ENCODE data around the gene FOXA2.

The FOXA2 gene

GRCh38 chr20:22536141-22536828, 48.1 kb downstream of the FOXA2 start:
- DNase-seq = no peak

- no peak for DNase-seq
Observed at GRCh38 chr20:22535483-22535882, 48.9 kb downstream of the FOXA2 start.

GRCh38 chr20:22533823-22534751, 50.3 kb downstream of the FOXA2 start:
- no peak for DNase-seq

GRCh38 chr20:22532598-22532997, 51.8 kb downstream of the FOXA2 start:
- DNase-seq = no peak

GRCh38 chr20:22531756-22532155, 52.6 kb downstream of the FOXA2 start:
- DNase-seq = no peak

- DNase-seq = no peak
Observed at GRCh38 chr20:22531056-22531615, 53.2 kb downstream of the FOXA2 start.
